ENCODE results near the gene ITGB7.
"Not testable (repeated sequence)": the region's sequence is repeated elsewhere in the genome, so short reads cannot be mapped to it uniquely, and the experiment has no call there.

Gene ITGB7

GRCh38 chr12:53217051-53217930, 10.2 kb upstream of the ITGB7 start:
- no peak for DNase-seq (ENCODE audit: low spot score)

- no peak for DNase-seq (ENCODE audit: low spot score)
Measured at GRCh38 chr12:53215497-53215896, 8.4 kb upstream of the ITGB7 start.

DNA sequence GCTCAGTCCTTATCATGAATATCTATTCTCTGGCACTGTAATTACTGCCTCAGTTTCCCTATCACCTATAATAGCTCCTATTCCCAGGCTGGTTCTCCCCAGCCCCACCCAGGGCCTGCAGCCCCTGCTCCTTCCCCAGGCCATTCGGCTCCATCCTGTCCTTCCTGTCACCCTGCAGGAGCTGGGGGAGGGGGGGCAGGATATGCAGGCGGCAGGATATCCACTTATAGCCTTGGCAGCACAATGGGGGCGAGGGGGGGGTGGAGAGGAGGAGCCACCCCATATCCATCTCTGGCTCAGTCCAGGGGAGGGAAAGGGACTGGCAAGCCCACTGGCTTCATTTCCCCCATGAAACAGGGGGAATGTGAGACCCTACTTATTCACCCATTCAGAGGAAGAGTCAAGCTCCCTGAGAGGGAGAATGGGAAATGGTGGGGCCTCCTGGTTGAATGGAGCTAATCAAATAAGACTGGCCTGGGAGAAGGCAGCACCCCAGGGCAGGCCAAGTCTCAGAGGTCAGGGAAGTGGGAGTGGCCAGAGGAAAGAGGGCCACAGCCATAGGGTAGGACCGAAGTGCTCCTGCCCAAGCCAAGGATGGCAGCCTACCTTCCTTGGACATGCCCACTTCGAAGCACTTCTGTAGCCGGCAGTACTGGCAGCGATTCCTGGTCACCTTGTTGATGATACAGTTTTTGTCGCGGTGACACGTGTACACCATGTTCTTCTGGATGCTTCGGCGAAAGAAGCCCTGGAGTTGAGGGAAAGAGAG, 7.8 kb upstream of the ITGB7 start:
- no peak for DNase-seq (ENCODE audit: low spot score)

DNA sequence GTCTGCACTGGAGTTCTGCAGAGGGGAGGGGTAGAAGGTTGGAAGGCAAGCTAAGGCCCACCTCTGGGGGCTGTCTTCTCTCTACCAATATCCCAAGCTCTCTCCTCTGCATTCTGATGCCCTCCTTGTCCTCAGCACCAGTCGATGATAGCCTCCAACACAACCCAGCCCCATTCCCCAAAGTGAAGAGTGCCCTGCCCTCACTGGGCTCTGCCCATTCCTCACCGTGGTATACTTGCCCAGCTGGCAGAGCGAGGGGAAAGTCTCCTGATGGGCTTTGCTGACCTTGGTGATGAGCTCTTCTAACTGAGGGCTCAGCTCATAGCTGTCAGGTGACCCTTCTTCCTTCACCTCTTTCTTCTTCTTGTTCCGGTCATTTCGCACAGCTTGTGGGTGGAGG, 7.2 kb upstream of the ITGB7 start:
- no peak for DNase-seq (ENCODE audit: low spot score)

- DNase-seq (ENCODE audit: low spot score): peak; percentile 83
Measured at GRCh38 chr12:53213348-53213747, 6.3 kb upstream of the ITGB7 start.

GRCh38 chr12:53212931-53213330, 5.9 kb upstream of the ITGB7 start:
- no peak for DNase-seq (ENCODE audit: low spot score)

DNA sequence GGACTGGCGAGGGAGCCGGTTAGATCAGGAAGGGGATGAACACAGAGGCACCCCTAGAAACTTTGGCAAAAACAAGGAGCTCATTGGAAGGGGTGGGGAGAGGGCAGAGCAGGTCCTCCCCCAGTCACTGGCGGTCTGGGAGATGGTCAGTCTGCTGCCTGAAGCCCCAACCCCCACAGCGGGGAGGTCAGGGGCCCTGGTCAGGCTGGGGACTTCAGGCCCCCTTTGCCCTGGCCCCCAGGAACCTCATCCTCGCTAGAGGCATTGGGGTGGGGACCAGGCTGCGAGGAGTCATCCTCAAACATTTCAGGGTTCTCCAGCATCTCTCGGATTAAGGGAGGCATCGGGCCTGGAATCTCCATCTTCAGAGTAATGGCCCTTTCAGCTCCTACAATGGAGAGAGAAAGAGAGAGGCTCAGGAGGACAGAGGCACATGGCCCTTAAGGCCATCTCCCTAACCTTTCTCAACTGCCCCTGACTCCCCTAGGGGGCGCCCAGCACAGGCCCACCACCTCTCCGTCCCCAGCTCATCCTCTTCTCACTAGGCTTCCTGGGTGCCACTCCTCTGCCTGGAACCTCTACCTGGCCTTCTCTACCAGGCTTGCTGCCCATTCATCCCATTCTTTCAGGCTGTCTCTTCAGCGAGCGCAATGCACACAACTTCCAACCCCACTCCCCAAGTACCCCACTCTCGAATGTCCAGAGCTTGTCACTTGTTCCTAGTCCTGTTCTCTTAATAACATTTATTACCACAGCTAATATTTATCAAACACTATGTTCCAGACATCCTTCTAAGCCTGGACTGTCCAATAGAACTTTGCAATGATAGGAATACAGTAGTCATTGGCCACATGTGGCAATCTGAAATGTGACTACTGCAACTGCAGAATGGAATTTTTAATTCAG, 4.7 kb upstream of the ITGB7 start:
- DNase-seq (ENCODE audit: low spot score): peak; percentile 62

- no peak for DNase-seq (ENCODE audit: low spot score)
Measured at GRCh38 chr12:53210843-53211242, 3.8 kb upstream of the ITGB7 start.

DNA sequence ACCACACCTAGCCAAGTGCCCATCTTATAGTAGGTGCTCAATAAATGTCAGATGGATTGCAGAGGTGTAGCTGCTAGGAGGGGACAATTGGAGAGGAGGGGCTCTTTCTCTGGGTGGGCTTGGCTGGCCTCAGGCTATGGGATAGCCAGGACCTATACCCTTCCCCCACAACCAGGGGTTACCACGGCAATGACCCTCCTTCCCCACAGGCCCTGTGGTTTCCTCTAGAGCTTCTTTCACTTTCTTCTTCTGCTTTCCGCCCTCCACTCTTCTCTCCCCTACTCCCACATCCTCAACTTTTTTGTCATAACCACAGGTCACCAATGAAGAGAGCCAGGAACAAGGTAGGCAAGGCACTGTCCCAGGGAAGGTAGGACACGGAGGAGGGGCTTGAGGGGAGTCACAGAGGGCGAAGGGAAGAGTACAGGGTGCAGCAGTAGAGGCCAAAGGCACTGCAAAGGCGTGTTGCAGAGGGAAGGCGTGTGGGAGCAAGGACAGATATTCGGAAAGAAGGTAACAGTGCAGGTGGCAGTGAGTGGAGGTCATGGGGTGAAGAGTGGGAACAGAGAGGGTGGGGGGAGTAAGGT, 1.9 kb upstream of the ITGB7 start:
- DNase-seq (ENCODE audit: low spot score): no peak

- DNase-seq (ENCODE audit: low spot score): no peak
Measured at GRCh38 chr12:53208435-53208834, 1.4 kb upstream of the ITGB7 start.

- no peak for DNase-seq (ENCODE audit: low spot score)
Measured at GRCh38 chr12:53205747-53206419, 1.2 kb downstream of the ITGB7 start.

DNA sequence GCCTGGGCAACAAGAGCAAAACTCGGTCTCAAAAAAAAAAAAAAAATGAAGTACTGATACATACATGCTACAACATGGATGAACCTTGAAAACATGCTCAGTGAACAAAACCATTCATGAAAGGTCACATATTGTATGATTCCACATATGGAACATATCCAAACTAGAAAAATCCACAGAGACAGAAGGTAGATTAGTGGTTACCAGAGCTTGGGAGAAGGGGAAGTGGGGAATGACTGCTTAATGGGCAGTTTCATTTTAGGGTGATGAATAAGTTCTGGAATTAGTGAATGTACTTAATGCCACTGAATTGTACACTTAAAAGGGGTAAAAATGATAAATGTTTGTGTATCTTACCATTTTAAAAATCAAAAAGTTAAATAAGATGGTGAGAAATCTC, 2.7 kb downstream of the ITGB7 start:
- no peak for DNase-seq (ENCODE audit: low spot score)

GRCh38 chr12:53202316-53202715, 4.7 kb downstream of the ITGB7 start:
- DNase-seq (ENCODE audit: low spot score): not testable (repeated sequence)

- DNase-seq (ENCODE audit: low spot score): no peak
Measured at GRCh38 chr12:53201639-53202038, 5.4 kb downstream of the ITGB7 start.

GRCh38 chr12:53201177-53201541, 5.9 kb downstream of the ITGB7 start:
- no peak for DNase-seq (ENCODE audit: low spot score)

GRCh38 chr12:53200458-53201176, 6.4 kb downstream of the ITGB7 start:
- no peak for DNase-seq (ENCODE audit: low spot score)

GRCh38 chr12:53200107-53200457, 7.0 kb downstream of the ITGB7 start:
- DNase-seq (ENCODE audit: low spot score): no peak

GRCh38 chr12:53199700-53200099, 7.4 kb downstream of the ITGB7 start:
- DNase-seq (ENCODE audit: low spot score): no peak

- DNase-seq (ENCODE audit: low spot score): no peak
Measured at GRCh38 chr12:53198486-53199110, 8.5 kb downstream of the ITGB7 start.
